Myocyte (in vitro differentiated cells): ENCODE data around the gene CBR3. TPM values are rescaled to one million over a fixed set of nuclear protein-coding genes. Genes with fewer than 3 reads are reported as not detected.
A peak's percentile ranks its signal among the peaks of the same experiment; 100 is the strongest.

Experiments
- DNase-seq: peaks from one replicate; pipeline ENCODE4 v3.0.0-alpha.2; 2012; ENCODE audit warnings: low read depth
- total RNA-seq: library from RNA; depleted of rRNA; stranded (reverse); fragments of >200 nt; gene quantifications from 2 replicates; pipeline ENCODE4 v1.2.3, GENCODE V29; 2014

Gene CBR3
- total RNA-seq, 1 donor from 2014 or later = 1.3 TPM

DNA sequence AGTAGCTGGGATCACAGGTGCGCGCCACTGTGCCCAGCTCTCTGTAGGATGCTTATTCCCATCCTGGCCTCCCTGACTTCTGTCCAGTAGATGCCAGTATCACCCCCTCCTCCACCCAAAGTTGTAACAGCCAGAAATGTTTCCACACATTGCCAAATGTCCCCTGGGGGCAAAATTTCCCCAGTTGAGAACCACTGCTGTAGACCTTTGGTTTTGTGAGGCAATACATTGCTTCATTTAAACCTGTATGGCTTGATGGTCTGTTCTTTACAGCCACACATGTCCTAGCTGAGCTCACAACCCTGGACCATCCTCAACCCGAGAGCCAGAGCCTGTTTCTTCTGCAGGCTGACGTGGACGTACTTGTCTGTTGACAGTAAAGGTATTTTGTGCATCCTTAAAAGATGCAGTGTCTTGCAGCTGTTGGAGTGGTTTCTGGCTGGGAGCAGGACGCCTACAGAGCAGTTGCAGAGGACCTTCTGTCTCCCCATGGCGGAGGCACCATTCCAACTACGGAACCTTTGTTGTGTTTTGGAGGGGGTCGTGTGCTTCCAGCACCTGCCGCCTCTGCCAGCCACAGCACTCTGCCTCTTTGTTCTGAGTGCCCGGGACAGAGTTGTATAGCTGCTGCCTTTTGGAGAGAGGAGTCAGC lies 48.4 kb downstream of the CBR3 start:
- DNase-seq = peak; percentile 45

DNA sequence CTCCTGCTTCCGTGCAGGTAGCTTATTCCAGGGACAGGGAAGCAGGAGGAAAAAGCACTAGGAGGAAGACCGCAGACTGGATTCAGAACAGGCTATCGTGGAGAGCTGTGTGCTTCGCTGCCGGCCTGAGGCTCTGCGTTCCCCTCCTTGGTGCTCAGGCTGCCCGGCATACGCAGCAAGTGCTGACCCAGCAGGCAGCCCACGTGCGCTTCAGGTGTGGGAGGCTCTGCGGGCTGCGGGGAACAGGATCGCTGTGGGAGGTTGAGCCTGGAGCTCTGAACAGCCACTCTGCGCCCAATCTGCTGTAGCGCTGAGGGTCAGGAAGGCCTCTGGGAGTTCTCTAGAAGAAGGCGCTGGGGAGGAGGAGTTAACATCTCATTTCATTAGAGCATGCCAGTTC lies 49.7 kb downstream of the CBR3 start:
- DNase-seq = no peak

DNA sequence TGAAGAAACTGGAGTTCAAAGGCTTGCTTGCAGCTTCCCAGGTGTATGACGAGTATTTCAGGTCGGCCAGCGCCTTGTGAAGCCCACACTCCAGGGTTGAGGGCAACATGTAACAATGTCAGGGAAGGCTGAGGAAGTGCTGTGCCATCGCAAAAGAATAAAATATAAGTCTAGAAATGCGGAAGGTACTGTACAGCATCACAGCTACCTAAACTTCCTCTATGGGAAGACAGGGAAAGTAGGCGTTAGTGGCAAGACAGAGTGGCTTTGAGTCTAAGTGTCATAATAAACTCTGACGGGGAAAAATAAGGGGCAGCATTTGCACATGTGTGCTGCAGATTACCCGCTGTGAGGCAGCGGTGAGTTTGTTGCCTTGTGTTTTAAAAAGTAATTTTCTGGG lies 50.6 kb downstream of the CBR3 start:
- DNase-seq = no peak

DNA sequence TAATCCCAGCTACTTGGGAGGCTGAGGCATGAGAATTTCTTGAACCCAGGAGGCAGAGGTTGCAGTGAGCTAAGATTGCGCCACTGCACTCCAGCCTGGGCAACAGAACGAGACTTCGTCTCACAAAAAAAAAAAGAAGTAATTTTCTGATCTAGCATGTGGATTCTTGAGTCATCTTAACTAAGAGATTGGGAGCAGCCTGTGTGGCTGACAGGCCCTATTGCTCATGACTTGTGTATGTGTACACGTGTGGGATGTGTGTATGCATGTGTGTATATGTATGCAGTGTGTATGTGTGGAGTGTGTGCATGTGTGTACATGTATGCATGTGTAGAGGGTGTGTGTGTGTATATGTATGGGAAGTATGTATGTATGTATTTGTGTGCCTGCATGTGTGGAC lies 51.2 kb downstream of the CBR3 start:
- no peak for DNase-seq

DNA sequence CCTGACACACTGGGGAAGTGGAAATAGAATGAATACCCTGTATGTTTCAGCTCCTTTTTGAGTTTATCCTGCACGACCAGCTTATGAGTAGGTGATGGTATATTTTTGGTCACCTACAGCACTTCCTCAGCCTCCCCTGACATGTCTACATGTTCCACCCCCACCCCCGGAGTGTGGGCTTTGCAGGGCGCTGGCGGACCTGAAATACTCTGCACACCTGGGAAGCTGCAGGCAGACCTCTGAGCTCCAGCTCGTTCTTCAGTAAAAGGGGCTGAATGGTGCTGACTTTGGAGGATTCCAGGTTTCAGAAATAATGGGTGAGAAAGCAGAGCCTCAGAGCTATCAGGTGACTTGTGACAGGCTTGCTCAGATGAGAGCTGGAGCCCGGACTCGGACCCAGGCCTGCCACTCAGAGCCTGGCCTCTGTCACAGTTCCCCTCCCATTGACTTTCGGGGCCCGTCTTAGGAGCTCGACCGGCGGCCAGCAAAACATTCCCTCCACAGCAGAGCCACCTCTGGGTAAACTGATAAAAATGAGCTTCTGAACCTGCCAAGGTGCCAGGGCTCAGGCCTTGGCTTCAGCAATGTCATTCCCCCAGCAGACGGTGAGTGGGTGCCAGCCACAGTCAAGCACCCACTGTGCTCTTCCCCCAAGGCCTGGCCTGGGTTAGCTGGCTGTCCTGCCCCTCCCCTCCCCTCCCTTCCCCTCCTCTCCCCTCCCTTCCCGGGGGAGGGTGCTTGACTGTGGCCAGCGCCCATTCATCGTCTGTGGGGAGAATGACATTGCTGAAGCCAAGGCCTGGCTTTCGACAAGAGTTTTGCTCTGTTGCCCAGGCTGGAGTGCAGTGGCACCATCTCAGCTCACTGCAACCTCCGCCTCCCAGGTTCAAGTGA lies 51.9 kb downstream of the CBR3 start:
- DNase-seq = no peak

DNA sequence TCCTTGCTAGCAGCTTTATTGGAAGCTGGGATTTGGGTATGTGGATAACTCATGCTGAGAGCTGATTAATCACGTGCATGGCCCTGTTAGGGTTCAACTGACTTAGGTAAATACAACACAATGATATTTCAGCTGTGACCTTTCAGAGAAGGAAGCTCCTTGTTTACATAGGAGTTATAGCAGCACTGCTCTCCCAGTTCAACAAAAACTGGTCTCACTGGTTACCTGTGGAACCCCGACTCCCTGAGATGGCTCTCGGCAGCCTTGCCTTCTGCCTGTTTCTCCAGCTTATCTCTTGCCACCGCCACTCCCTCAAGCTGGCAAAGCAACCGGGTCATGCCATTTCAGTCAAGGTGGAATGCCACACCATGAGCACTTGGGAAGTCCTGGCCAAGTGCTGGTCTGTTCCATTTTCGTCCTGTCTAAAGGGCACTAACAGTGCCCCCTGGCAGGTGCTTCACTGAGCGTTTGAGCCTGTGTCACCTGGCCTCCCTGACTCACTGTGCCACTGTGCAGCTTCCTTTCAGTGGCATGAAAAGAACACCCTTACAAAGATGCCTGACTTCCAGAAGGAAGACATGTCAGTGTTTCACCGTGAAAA lies 53.3 kb downstream of the CBR3 start:
- no peak for DNase-seq

DNA sequence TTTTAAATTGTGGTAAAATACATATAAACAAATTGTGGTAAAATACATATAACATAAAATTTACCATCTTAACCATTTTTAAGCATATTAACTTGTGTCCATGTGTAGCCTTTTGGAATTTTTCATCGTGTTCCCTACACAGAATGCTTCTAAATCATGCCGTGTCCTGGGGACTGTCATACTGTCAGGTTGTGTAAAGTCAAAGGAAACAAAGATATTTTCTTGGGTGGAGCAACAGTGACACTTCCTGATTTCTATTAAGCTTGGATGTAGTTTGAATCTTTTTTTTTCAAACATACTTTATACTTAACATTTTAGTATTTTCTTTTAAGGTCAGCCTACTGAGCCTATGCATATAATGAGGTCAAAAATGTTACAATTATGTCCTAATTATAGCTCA lies 54.1 kb downstream of the CBR3 start:
- DNase-seq = no peak

DNA sequence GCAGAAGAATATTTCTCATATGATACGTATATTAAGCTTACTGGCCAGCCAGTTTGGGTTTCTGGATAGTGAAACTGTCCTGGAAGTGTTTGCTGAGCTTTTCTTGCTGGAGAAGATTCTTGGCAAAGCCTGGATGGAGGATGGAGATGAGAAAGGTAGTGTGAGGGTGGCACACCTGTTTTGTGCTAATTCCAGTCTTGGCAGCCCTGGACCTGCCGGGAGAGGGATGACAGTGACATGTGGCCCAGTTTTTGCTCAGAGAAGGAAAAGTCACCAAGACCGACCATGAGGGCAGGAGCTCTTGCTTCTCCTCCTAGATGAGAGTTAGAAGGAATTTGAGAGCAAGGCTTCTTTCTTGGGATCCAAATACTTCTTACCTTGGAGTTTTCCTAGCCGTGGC lies 55.9 kb downstream of the CBR3 start:
- DNase-seq = no peak

DNA sequence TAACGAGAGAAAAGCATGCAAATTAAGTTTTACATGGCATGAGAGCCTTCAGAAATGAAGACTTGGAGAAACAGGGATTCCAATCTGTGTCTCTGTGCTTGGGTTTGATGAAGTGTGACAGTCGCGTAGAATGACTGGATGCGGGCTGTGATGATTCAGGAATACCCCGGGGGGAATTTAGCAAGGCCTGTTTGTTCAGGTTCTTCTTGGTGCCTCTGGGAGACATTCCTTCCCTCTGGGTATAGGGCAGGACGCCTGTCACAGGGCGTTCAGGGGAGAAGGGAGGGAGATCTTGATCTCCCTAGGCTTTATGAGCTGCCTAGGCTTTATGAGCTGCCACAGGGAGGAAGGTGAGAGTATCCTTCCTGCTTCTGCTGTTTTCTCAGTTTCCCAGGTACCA lies 58.3 kb downstream of the CBR3 start:
- DNase-seq = no peak

DNA sequence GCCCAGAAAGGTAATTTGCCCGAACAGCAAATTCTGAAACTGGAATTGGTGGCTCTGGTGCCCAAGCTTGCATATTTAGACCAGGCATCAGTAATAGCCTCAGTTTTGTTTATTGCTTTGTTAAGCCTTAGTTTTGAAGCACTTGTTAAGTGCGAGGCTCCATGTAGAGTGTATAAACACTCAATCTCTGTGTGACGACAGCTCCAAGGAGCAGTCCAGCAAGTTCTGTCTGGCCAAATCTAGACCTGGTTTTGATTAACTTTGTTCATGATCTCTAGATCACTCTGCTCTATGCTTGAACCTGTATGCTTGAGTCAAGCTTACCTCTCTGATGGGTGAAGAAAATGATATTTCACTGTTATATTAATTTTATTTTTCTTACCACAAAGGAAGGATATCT lies 59.1 kb downstream of the CBR3 start:
- DNase-seq = no peak

DNA sequence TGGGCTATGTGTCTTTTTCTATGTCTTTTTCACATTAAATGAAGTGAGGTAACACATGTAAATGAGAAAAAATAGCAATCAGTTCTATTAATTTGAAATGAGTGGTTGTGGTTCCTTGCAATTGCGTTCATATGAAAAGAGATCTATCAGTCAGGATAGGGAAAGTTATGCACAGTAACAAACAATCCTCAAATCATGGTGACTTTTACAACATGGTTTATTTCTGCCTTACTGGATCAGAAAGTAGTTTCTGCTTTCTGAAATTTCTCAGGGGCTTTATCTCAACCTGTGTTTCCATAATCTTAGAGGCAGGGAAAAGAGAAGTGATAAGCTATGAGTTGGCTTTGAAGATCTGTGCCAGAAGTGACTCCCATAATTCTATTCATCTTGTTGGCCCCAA lies 60.7 kb downstream of the CBR3 start:
- no peak for DNase-seq

Other genes with a start within 250 kb of the CBR3 start
- gene SETD4, start 74.6 kb upstream of the CBR3 start, total RNA-seq = 10.9 and 13.5 TPM in 2 replicates
- gene CBR1, start 65.1 kb upstream of the CBR3 start, total RNA-seq = 46.3 and 72.3 TPM in 2 replicates
- gene DOP1B, start 21.7 kb downstream of the CBR3 start, total RNA-seq = 3.3 and 4.5 TPM in 2 replicates
- 31.5 and 37.0 TPM in 2 replicates for gene MORC3, start 185.1 kb downstream of the CBR3 start, total RNA-seq